Measurements from ENCODE around the gene DNAAF5. TPM values are rescaled to one million over a fixed set of nuclear protein-coding genes. Genes with fewer than 3 reads are reported as not detected.

The DNAAF5 gene
- total and polyA plus RNA-seq, 2 of the 4 experiments (the other 2 are of a cell fraction) = 12.4 to 32.6 TPM

DNA sequence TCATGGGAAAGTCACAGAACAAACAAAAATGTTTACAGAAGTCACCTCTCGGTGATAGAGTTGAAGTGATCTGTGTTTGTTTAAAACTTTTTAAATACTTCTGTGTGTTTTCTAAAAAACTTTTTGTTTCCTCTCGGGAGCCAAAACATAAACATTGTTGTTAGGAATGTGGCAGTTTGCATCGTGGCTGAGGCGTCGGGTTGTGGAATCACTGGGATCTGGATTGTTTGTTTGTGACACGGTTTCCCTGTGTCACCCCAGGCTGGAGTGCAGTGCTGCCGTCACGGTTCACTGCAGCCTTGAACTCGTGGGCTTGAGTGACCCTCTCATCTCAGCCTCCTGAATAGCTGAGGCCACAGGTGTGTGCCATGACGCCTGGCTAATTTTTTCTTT, 76.7 kb downstream of the DNAAF5 start:
- no peak overlapping the region for H3K56ac ChIP-seq (ENCODE audit: extremely low read depth, insufficient read depth, low read length)
- in situ Hi-C loops (cut with MboI; ENCODE audit: low sequenced_read_pairs) (no loop called here), intact Hi-C loops (cut with micrococcal nuclease) (no loop called here), dilution Hi-C loops (cut with HindIII; ENCODE audit: low sequenced_read_pairs, unreplicated experiment) (no loop called here)
- H3K79me1 ChIP-seq (ENCODE audit: low read depth in 1 of 2, low read length in 2 of 2) = no peaks in the 10 kb centered on the region
- peak overlapping the region in 1 of 2 experiments; percentile 12; a peak in 1 of 4 replicates for H4K8ac ChIP-seq (ENCODE audit: low read depth in 2 of 2, low read length in 2 of 2)
- ChIA-PET CTCF (no interaction called here), POLR2A (ENCODE audit: unreplicated experiment) (no interaction called here)
- no TSS peak for BruUV-seq (replicated peaks)
- no peak overlapping the region for H4K5ac ChIP-seq (ENCODE audit: low read depth, low read length)
- H2BK5ac ChIP-seq (ENCODE audit: low read depth, low read length, poor library complexity, severe bottlenecking) = no peak overlapping the region
- no peak for TF ChIP-seq CHD1 (IDR thresholded peaks at IDR 0.05; ENCODE audit: low read depth, low read length)
- TF ChIP-seq CTCF (conservative IDR thresholded peaks at IDR 0.05; ENCODE audit: low read depth, low read length) = no peak
- TF ChIP-seq RCOR1 (IDR thresholded peaks at IDR 0.05; ENCODE audit: insufficient replicate concordance, low read length) = no peak
- TF ChIP-seq MXI1 (IDR thresholded peaks at IDR 0.05; ENCODE audit: borderline replicate concordance, low read depth, low read length) = no peak
- TF ChIP-seq, protein P1, sequence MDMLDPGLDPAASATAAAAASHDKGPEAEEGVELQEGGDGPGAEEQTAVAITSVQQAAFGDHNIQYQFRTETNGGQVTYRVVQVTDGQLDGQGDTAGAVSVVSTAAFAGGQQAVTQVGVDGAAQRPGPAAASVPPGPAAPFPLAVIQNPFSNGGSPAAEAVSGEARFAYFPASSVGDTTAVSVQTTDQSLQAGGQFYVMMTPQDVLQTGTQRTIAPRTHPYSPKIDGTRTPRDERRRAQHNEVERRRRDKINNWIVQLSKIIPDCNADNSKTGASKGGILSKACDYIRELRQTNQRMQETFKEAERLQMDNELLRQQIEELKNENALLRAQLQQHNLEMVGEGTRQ (IDR thresholded peaks at IDR 0.05; ENCODE audit: low read depth, low read length) = no peak
- TF ChIP-seq RFX5 (IDR thresholded peaks at IDR 0.05; ENCODE audit: low read depth, low read length) = no peak
- TF ChIP-seq RAD21 (IDR thresholded peaks at IDR 0.05; ENCODE audit: low read length) = no peak
- TF ChIP-seq POLR2A (IDR thresholded peaks at IDR 0.05; ENCODE audit: low read depth, low read length) = no peak
- no peak for TF ChIP-seq BHLHE40 (IDR thresholded peaks at IDR 0.05; ENCODE audit: low read depth, low read length)
- no peak for TF ChIP-seq MAFK (IDR thresholded peaks at IDR 0.05; ENCODE audit: low read depth, low read length)
- no peak for TF ChIP-seq SMC3 (IDR thresholded peaks at IDR 0.05; ENCODE audit: low read depth, low read length)
- TF ChIP-seq NFE2L2 (IDR thresholded peaks at IDR 0.05; ENCODE audit: low read depth, low read length) = no peak
- DNase-seq (no peak), ATAC-seq (ENCODE audit: low read depth) (no peak)
- no peak overlapping the region for H3K27ac ChIP-seq (ENCODE audit: insufficient read depth, low read length)
- H3K27me3 ChIP-seq (ENCODE audit: control insufficient read depth, insufficient read depth, low read length) = no peaks in the 10 kb centered on the region
- no peak overlapping the region for H3K18ac ChIP-seq (ENCODE audit: low read depth, low read length)
- H3K9ac ChIP-seq (ENCODE audit: low read depth, low read length) = no peak overlapping the region
- no peak overlapping the region for H2BK20ac ChIP-seq (ENCODE audit: low read depth, low read length)
- no peak overlapping the region for H2AK9ac ChIP-seq (replicated peaks; ENCODE audit: low read depth, low read length, poor library complexity)
- no peak overlapping the region for H4K91ac ChIP-seq (ENCODE audit: insufficient read depth, low read depth, low read length)
- no peaks in the 10 kb centered on the region for H4K20me1 ChIP-seq (ENCODE audit: insufficient read depth, low read length)
- no peak overlapping the region for H2BK120ac ChIP-seq (ENCODE audit: low read depth, low read length)
- no peak overlapping the region for H3K4me3 ChIP-seq (ENCODE audit: insufficient read depth, low read depth, low read length)
- no CpG with 5 or more reads among the region's 10 CpGs for WGBS, 2 experiments (ENCODE audit: extremely low coverage in 2 of 2, insufficient read length in 1 of 2)
- H2BK15ac ChIP-seq (ENCODE audit: low read depth, low read length) = no peak overlapping the region
- peak overlapping the region; percentile 40 for H2AFZ ChIP-seq (replicated peaks; ENCODE audit: low read length, poor library complexity)
- no peak overlapping the region for H2AK5ac ChIP-seq (ENCODE audit: low read depth, low read length)
- H3K4ac ChIP-seq (ENCODE audit: low read depth, low read length) = no peak overlapping the region
- no peak overlapping the region for H3K14ac ChIP-seq (replicated peaks; ENCODE audit: low read depth, low read length)
- no peaks in the 10 kb centered on the region for H3K36me3 ChIP-seq (ENCODE audit: control insufficient read depth, insufficient read depth, low read length)
- H3K9me1 ChIP-seq (ENCODE audit: insufficient read depth, low read length) = no peaks in the 10 kb centered on the region; the same call in 1 of the 2 replicates
- H3K23ac ChIP-seq (ENCODE audit: low read depth, low read length) = no peak overlapping the region
- H3K4me1 ChIP-seq (ENCODE audit: control insufficient read depth, insufficient read depth, low read length) = peaks cover 3% of the 10 kb centered on the region; the same call in 1 of the 2 replicates
- H3K4me2 ChIP-seq (ENCODE audit: low read depth, low read length) = no peak overlapping the region
- H3K9me3 ChIP-seq (ENCODE audit: control insufficient read depth, insufficient read depth, low read length) = no peaks in the 10 kb centered on the region
